GM23338 (cell line): ENCODE measurements around the gene KIF1C.

Source experiments
- CREB1 ChIP-seq: fragments of 250-450 bp; sonication (Bioruptor Pico); IDR thresholded peaks from 2 replicates; pipeline ENCODE4 v1.5.0; 2020; ENCODE audit warnings: low read depth, mild to moderate bottlenecking, moderate library complexity
- CTCF ChIP-seq, 2 experiments: fragments of 200-600 bp in 1 of 2; sonication (generic) in 1 of 2; conservative IDR thresholded peaks; 2 replicates each; pipeline versions ENCODE4 v1.5.1 to v1.6.1; 2016 to 2017; ENCODE audit warnings: antibody characterized with exemption in 2 of 2, low read depth in 2 of 2, mild to moderate bottlenecking in 2 of 2, moderate library complexity in 1 of 2
- EZH2 ChIP-seq: fragments of 200-600 bp; sonication (generic); IDR thresholded peaks from one replicate; pipeline ENCODE4 v1.8.0; 2017; ENCODE audit warnings: antibody characterized with exemption, mild to moderate bottlenecking, low read depth; ENCODE audit not compliant: unreplicated experiment
- EZH2phosphoT487 ChIP-seq: fragments of 200-600 bp; sonication (generic); IDR thresholded peaks from one replicate; pipeline ENCODE4 v1.8.1; 2018; ENCODE audit warnings: antibody characterized with exemption; ENCODE audit not compliant: unreplicated experiment
- ZNF462 ChIP-seq: fragments of 250-450 bp; sonication (Bioruptor Pico); IDR thresholded peaks from 2 replicates; pipeline ENCODE4 v1.5.0; 2020; ENCODE audit warnings: mild to moderate bottlenecking, moderate library complexity

- TF ChIP-seq CTCF (conservative IDR thresholded peaks at IDR 0.05; ENCODE audit: low read depth in 2 of 2), result no peak
- no peak for TF ChIP-seq EZH2phosphoT487
- TF ChIP-seq EZH2, result no peak
- no peak for TF ChIP-seq CREB1
- no peak for TF ChIP-seq ZNF462 (CRISPR knock-in tag)
Measured at GRCh38 chr17:4998732-4999429, 1.1 kb downstream of the KIF1C start.
